Hindlimb muscle (tissue), 1 donor: Measurements from ENCODE around the gene MAP3K7CL. TPM values are rescaled to one million over a fixed set of nuclear protein-coding genes. Genes with fewer than 3 reads are reported as not detected.

Experiments used
- DNase-seq: peaks from one replicate; pipeline ENCODE4 v3.0.0-alpha.2; 2013
- polyA plus RNA-seq: library from polyadenylated mRNA; unstranded; fragments of 120-200 nt; gene quantifications from one replicate; pipeline ENCODE4 v1.2.1, GENCODE V29; 2013; ENCODE audit not compliant: insufficient read length

Gene MAP3K7CL
- polyA plus RNA-seq, 1 donor: 74.2 TPM

- DNase-seq: no peak
These were observed 66.3 kb downstream of the MAP3K7CL start for GRCh38 chr21:29196670-29197191.

- DNase-seq: no peak
These were observed 70.7 kb downstream of the MAP3K7CL start for GRCh38 chr21:29201186-29201585.

- no peak for DNase-seq
These were observed 74.6 kb downstream of the MAP3K7CL start for GRCh38 chr21:29205009-29205408.

GRCh38 chr21:29205988-29206387 is 75.5 kb downstream of the MAP3K7CL start:
- DNase-seq: no peak

- no peak for DNase-seq
These were observed 76.0 kb downstream of the MAP3K7CL start for GRCh38 chr21:29206445-29206844.

- no peak for DNase-seq
These were observed 76.8 kb downstream of the MAP3K7CL start for GRCh38 chr21:29207201-29207600.

- DNase-seq: no peak
These were observed 77.7 kb downstream of the MAP3K7CL start for GRCh38 chr21:29208044-29208681.

GRCh38 chr21:29208682-29209059 is 78.2 kb downstream of the MAP3K7CL start:
- peak; percentile 39 for DNase-seq

- DNase-seq: no peak
These were observed 79.3 kb downstream of the MAP3K7CL start for GRCh38 chr21:29209696-29210095.

- DNase-seq: no peak
These were observed 80.8 kb downstream of the MAP3K7CL start for GRCh38 chr21:29211205-29211604.

GRCh38 chr21:29212446-29212845 is 82.0 kb downstream of the MAP3K7CL start:
- DNase-seq: no peak

GRCh38 chr21:29213513-29214385 is 83.3 kb downstream of the MAP3K7CL start:
- no peak for DNase-seq

GRCh38 chr21:29215709-29216108 is 85.3 kb downstream of the MAP3K7CL start:
- DNase-seq: no peak

- DNase-seq: peak; percentile 36
These were observed 87.4 kb downstream of the MAP3K7CL start for GRCh38 chr21:29217818-29218291.

GRCh38 chr21:29218749-29219148 is 88.3 kb downstream of the MAP3K7CL start:
- DNase-seq: no peak

- DNase-seq: no peak
These were observed 88.8 kb downstream of the MAP3K7CL start for GRCh38 chr21:29219165-29219770.

- DNase-seq: no peak
These were observed 90.9 kb downstream of the MAP3K7CL start for GRCh38 chr21:29221253-29221744.

GRCh38 chr21:29224006-29224405 is 93.6 kb downstream of the MAP3K7CL start:
- no peak for DNase-seq

Other genes with a start within 250 kb of the MAP3K7CL start
- gene LTN1, start 137.8 kb upstream of the MAP3K7CL start, polyA plus RNA-seq: 18.6 TPM
- gene RWDD2B, start 111.3 kb upstream of the MAP3K7CL start, polyA plus RNA-seq: 18.8 TPM
- 40.0 TPM for gene USP16, start 106.0 kb upstream of the MAP3K7CL start, polyA plus RNA-seq
- 133 TPM for gene CCT8, start 57.0 kb upstream of the MAP3K7CL start, polyA plus RNA-seq
- gene BACH1, start 168.3 kb downstream of the MAP3K7CL start, polyA plus RNA-seq: 28.3 TPM